Mammary epithelial cell (primary cell): ENCODE measurements around the gene HYOU1.

Experiments
- EZH2 ChIP-seq: IDR thresholded peaks from 2 replicates; pipeline ENCODE4 v1.6.1; 2012; ENCODE audit warnings: low read length, inconsistent platforms, borderline replicate concordance
- TF ChIP-seq, protein P1 (sequence below), 2 donors: IDR thresholded peaks in 1 of 2; conservative IDR thresholded peaks in 1 of 2; 2 replicates each; pipeline ENCODE4 v1.5.1; 2011 to 2012; ENCODE audit warnings: inconsistent platforms in 2 of 2, low read length in 2 of 2, mild to moderate bottlenecking in 2 of 2, control low read depth in 1 of 2, low read depth in 1 of 2; ENCODE audit not compliant: insufficient read depth in 1 of 2; ENCODE audit errors: extremely low read depth in 1 of 2

DNA sequence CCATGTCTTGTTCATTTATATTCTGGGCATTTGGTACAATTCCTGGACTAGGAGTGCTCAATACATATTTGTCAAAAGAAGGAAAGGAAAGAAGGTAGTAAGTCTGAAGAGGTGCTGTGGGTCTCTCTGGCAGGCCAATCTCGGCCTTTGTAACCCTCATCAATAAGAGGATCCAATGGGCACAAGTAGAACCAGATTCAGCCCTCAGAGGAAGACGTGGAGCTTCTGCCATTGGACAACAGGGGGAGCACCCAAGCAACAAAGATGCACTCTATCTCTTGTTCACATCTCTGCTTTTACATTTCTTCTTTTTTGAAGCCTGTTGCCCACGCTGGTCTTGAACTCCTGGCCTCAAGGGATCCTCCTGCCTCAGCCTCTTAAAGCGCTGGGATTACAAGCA is 8.4 kb upstream of the HYOU1 start:
- TF ChIP-seq, protein P1, sequence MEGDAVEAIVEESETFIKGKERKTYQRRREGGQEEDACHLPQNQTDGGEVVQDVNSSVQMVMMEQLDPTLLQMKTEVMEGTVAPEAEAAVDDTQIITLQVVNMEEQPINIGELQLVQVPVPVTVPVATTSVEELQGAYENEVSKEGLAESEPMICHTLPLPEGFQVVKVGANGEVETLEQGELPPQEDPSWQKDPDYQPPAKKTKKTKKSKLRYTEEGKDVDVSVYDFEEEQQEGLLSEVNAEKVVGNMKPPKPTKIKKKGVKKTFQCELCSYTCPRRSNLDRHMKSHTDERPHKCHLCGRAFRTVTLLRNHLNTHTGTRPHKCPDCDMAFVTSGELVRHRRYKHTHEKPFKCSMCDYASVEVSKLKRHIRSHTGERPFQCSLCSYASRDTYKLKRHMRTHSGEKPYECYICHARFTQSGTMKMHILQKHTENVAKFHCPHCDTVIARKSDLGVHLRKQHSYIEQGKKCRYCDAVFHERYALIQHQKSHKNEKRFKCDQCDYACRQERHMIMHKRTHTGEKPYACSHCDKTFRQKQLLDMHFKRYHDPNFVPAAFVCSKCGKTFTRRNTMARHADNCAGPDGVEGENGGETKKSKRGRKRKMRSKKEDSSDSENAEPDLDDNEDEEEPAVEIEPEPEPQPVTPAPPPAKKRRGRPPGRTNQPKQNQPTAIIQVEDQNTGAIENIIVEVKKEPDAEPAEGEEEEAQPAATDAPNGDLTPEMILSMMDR (conservative IDR thresholded peaks at IDR 0.05 in 1 of 2, IDR thresholded peaks at IDR 0.05 in 1 of 2; ENCODE audit: extremely low read depth in 1 of 2, insufficient read depth in 1 of 2, low read depth in 1 of 2, low read length in 2 of 2), result peak; percentile 56 to 61
- TF ChIP-seq EZH2, result no peak
